Activated CD4-positive, alpha-beta T cell treated with anti-CD3 and anti-CD28 coated beads, Interleukin-2, amount 50 U/mL, for 4 hours (primary cell): ENCODE results near the gene VWA3B.
"Not testable (repeated sequence)": the region's sequence is repeated elsewhere in the genome, so short reads cannot be mapped to it uniquely, and the experiment has no call there.

Experiments
- DNase-seq, 2 experiments: peaks; one replicate each; pipeline ENCODE4 v3.0.0-alpha.2; 2020

The VWA3B gene

DNA sequence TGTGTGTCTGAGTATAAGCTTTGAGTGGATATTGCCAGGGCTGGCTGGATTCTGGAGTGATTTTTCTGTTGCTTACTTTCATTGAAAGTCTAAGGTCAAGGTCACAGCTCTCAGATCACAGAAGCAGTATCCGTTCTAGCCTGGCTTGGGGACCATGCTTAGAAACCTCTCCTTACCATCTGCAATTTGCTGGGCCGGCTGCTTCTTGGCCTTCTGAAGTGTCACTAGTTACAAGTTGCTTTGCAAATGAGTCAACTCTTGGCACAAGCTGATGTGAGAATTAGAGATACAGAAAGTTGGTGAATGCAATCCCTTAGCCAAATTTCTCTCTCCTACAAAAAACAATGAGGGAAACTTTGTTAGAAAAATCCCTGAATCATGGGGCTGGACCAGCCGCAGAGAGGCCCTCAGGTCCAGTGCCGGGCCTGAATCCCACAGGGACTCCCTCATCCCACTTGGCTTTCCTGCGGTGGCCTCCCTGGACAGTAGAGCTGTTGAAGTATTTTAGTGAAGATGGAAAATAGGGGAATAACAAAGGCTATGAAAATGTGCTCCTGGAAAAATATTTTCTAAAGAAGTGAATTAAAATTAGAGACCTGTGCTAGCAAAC lies 166.6 kb downstream of the VWA3B start:
- DNase-seq: no peak

DNA sequence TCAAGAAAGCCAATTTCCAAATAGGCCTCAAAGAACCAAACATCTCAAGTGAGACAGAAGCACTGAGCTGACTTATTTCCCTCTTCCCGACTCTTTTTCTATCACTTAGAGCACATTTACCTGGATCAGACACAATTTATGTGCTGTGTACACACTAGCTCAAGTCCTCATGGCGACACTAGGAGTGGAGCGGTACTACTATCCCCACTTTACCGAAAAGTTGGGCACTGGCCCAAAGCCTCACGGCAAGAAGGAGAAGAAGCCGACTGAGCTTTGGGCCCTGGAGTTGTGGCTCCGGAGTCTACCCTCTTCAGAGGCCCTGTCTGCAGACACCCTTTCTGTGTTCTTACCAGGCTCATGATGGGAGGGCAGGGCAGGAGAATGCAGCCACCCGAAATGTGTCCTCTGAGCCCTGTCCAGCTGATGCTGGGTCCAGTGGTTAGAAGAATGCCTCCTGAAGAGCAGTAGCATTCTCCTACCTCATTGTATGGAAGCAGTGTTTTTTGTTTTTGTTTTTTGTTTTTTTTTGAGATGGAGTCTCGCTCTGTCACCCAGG lies 167.6 kb downstream of the VWA3B start:
- no peak for DNase-seq

DNA sequence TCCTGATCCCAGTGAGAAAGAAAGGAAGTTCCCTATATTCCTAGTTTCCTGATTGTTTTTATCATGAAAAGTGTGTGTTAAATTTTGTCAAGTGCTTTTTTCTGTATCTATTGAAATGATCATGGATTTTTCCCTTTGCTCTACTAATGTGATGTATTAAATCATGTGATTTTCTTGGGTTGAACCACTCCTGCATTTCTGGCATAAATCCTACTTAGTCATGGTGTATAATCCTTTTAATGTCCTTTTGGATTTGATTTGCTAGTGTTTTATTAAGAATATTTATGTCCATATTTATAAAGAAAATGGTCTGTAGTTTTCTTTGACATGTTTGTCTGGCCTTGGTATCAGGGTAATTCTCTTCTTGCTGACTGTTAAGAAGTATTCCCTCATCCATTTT lies 171.9 kb downstream of the VWA3B start:
- no peak for DNase-seq

DNA sequence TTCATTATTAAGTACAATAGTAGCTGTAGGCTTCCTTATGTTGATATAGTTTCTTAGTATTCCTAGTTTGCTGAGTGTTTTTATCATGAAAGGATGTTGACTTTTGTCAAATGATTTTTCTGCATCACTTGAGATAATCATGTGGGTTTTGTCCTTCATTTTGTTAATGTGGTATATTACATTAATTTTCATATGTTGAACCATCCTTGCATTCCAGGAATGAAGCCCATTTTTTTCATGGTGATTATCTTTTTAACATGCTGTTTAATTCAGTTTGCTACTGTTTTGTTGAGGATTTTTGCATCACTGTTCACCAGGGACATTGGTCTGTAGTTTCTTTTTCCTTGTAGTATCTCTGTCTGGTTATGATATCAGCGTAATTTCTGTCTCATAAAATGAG lies 176.4 kb downstream of the VWA3B start:
- DNase-seq: no peak

DNA sequence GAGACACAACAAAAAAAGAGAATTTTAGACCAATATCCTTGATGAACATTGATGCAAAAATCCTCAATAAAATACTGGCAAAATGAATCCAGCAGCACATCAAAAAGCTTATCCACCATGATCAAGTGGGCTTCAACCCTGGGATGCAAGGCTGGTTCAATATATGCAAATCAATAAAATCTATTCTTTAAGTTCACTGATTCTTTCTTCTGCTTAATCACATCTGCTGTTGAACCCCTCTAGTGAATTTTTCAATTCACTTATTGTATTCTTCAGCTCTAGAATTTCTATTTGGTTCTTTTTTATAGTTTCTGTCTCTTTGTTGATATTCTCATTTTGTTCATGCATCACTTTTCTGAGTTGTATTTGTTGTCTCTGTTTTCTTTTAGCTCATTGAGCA lies 181.3 kb downstream of the VWA3B start:
- DNase-seq: not testable (repeated sequence)

DNA sequence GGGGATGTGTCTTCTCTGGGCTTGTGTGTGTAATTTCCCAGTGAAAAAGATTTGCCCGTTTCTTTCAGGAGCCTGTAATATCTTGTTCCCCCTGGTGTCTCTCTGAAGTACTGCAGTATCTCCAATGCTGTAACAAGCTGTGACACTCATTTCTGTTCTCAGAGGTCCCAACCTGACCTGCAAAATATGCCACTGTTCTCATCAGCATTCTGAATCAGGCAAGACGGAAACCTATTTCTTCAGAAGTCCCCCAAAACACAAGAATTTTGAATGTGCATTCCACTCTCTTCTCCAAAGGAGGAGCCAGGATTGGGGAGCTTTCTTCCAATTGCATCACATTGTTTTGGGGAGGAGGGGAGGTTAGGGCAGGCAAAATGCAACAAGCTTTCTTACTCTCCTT lies 182.3 kb downstream of the VWA3B start:
- DNase-seq: no peak

DNA sequence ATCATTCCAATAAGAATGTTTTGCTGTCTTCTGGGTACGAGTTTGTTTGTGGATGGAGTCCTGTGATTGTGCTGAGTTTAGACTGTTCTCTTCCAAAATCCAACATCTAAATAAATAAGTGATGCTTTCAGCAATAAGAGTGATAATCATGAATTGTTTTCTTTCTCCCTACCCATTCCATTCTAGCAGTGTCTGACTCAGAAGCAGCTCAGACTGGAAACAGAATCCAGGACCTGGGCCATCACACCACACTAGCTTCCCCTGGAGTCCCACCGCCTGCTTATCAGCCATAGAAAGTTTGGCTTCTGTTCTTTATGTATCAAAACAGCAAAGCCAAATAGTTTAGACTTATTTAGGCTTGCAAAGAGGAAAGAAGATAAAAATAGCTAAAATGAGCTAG lies 182.9 kb downstream of the VWA3B start:
- no peak for DNase-seq

DNA sequence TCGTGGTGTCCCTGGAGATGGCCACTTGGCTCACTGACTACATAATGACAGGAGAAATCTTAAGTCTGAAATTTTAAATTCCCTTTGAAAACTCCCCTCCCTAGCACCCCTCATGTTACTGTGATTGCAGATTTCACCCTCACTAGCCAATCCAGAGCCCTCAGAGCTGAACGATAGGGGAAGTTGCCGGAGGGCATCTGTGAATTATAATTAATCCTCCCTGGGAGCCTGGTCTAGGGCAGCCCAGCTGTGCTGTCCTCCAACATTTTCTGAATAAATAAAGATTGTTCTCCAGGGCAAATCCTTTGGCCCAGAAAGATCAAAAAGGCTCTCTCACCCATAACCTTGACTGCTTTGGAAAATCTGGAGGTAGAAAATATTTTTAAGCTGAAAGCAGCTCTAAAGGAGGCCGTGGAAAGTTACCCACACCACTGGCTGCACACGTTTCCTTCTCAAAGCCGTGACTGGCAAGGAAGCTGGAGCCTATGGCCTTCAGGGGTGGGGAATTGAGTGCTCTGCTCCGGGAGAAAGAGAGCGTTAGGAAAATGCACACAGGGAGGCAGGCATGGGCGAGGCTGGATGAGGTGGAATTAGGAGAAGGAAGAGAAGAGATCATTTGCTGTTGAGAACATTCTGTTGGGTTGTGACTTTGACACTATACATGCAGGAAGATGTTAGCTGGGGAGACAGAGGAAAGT lies 190.3 kb downstream of the VWA3B start:
- DNase-seq: no peak

DNA sequence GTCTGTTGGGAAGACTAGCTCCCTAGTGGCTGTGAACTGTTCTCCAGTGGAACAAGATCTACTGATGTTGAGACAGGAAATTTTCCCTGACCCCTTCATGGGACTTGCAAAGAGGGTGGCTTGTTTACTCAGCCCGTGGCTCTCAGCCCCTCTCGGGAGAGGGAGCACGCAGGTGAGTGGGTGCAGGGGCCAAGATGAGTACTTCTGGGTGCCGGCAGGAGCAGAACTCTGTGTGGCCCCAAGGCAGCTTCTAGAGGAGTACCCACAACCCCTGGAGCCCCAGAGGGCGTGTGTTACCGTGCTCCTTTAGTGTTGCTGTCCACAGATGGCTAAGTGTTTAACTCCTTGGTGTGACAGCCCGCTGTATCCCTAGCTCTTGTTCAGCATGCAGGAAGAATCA lies 191.1 kb downstream of the VWA3B start:
- DNase-seq: no peak

DNA sequence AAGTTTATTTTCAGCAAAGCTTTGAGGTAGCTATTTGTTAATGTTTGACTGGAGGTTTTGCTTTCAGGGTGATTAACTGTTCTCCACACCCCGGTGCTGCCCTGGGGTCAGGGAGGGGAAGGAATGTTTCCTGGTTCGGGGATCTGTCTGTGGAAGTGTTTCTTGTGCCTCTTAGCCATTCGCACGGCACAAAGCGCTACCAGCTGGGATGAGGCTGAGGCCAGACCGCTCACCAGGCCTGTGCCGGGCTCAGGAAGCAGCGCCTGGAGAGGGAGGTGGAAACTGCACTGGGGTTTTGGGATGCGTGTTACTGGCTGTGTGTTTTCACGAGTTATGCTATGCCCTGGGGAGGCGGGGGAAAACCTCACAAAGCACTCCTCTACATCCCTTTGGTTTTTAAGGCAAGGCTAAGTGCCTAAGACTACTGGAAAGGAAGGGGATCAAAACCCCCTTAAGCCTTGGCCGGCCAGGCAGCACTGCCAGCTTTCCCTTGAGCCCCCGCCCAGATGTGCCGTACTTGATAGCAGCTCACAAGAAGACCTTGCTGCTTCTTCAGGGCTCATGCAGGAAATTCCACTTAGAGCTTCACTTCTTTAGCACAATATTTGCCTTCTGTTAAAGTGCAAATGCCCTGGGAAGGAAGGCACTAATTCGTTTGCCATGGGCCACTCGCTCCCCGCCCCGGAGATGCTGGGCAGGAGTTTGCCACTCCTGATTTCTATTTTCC lies 193.6 kb downstream of the VWA3B start:
- no peak for DNase-seq

DNA sequence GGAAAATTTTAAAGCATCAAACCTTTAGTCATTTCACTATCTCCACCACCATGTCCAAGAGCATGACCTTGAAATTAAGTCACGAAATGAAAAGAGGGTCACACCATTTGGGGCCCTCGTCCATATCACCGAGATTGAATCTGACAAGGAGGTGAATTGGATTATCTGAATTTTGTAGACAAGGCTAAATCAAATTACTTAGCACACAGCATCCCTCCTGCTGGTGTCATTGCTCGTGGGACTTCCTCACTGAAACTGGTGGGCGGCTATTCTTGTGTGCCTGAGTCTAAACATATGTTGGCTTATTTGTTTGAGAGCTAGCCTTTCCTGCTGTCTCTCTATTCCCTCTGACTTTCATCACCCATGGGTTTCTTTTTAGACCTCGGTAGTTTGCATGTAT lies 194.6 kb downstream of the VWA3B start:
- DNase-seq: no peak

DNA sequence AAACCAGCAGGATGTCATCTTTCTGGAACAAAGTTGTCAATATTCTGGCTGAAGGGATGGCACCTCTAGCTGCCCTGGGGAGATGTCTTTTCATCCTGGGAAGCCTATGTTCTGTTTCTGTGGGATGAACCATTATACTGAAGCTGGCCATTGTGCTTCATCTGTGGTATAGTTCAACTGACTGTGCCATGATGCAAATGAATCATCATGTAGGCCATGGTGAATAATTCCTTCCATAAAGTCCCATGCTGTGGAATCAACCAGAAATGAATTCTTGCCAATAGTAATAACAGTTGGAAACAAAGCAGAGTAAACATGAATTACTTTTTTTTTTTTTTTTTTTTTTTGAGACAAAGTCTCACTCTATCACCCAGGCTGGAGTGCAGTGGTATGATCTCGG lies 195.1 kb downstream of the VWA3B start:
- DNase-seq: no peak

DNA sequence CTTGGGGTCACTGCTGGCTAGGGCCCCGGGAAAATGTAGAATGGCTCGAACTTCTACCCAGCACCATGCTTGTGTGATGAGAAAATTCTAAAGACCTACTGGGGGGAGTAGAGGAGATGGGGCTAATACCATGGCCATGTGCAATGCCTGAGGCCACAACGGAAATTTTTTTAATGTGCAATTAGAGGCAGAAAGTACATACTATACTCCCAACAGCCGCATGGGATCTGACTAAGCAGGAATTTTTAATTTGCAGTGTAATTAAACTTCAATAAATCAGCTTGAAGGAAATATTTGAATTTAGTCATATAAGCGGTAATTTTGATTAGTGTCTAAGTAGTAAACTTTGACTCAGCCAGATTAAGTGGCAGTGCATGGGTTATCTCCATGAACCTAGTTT lies 206.1 kb downstream of the VWA3B start:
- no peak for DNase-seq

DNA sequence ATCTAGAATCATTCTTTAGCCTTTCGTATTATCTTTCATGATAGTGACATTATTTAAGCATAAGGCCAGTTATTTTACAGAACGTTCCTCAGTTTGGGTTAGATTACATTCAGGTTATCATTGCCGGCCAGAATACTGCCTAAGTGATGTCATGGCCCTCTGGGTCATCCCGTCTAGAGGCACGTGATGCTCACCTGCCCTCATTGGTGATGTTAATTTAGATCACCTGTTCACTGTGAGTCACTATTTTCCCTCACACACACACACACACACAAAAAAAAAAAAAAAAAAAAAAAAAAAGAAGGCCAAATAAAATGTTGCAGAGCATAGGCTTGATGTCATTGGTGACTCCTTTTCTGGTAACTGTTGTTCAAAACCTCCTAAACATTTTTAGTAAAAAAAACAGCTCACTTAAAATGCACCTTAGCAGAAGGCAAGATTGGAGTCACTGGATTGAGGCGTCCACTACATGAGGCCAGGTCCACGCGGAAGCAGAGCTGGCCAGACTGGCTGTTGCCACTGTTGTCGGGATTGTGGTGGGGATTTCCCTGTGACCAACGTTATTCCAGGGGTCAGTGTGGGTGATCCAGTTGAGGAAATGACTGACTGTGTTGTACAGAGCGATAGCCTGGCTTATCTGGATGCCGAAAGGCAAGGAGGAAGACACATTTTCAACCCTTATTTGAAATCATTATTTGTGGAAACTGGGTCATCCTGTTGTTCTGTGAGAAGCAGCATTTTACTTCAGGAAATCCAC lies 207.1 kb downstream of the VWA3B start:
- DNase-seq: no peak

DNA sequence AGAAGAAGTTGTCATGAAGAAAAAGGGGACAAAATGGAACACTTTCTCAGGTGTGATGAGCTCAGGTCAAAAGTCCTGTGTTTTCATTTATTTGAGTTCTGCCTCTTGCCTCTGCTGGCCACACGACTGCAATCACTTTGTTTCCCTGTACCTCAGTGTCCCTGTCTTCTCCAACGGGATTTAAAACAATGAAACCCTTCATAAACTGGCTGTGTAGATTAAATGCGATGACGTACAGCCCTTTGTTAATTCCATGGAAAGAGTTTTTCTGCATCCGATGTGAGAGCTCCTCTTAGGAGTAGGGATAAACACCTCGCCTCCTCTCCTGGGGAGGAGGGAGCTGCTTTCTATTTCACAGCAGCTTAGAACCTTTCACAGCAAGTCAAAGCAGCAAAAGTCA lies 207.7 kb downstream of the VWA3B start:
- no peak for DNase-seq

DNA sequence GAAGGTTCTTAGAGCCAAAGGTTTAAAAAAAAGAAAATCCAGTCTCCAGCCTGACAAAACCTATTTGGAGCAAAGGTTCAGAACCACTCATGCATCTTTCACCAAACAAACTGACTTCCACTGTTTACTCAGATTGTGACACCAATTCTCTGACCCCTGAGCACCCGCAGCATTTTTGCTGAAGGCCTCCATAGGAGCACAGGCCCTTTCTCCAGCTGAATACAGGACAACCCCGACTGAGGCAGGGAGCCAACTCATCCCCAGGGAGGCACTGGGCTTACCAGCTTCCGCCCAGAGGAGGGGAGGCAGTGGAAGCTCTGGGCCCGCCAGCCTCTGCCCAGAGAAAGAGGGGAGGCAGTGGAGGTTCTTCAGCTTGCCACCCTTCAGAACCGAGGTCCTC lies 208.3 kb downstream of the VWA3B start:
- no peak for DNase-seq

DNA sequence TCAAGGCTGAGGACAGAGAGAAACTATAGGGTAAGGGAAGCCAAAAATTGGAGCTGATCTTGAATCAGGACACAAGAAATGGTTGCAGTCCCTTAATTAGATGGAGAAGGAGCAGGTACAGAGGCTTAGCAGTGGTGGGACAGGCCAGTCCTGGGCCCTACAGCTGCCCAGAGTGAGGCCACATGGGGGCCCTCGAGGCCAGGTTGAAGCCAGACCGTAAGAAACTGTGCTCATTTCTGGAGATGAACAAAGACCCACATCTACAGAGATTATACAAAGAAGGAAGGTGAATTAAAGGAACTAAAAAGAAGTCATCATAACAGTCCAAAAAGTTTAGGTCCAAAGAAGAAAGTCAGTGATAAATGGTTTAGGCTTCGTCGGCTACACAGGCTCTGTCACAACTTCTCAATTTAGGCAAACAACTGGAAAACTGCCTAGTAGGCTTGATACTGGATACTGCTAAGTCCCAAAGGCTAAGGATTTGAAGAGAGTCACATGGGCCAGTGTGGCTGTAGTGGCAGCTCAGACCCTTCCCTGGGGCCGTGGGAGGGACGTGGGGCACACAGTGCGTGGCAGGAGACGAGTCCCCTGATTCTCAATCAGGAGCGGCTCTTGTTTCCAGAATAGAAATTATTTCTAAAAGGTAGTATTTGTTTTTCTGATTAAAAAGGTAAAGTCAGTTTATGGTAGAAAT lies 208.9 kb downstream of the VWA3B start:
- DNase-seq: no peak

DNA sequence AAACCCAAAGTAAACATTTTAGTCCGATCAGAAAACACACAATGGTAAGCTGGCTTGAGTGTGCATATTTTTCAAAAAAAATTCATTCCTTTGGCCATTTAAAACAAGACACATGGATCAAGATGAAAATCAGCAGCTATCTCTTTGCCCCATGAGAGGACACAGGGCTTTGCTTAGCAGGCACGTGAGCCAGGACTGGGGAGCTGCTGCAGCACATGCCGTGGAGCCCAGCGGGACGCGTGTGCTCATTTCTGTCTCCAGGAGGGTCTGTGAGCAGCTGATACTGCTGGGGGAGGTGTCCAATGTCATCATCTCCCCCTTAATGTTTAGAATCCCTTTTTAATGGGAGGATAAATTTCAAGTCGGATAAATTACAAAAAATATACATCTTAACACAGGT lies 209.5 kb downstream of the VWA3B start:
- no peak for DNase-seq

DNA sequence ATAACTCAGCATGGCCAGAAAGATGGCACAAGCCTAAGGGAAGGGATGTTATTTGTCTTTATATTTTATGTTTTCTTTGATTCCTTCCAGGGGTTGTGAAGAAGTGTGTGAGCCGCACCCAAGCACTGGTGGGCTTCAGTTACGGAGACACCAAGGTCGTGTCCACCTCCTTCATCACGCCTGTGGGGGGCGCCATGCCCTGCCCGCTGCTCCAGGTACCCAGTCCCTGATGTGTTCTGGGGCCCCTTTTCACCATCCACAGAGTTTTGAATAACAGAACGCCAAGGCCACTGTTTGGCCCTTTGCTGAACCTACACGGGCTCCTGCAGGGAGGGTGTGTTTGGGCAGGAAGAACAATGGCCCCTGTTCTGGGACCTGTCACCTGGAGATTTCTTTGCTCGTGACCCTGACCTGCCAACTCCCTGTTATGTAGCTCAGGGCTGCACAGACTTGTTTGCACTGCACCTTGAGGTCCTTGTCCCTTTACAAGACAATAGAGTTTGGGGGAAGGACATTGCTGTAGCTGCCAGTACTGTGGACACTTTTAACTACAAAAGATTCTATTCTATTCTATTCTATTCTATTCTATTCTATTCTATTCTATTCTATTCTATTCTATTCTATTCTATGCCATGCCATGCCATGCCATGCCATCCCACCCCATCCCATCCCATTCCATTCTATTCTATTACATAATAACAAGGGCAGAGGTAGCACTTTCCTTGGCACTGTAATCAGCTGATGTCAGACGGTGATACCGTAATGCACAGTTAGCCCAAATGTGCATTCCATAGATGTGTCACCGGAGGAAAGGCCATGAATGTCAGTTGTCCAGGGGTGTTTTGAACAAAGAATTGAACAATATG lies 211.1 kb downstream of the VWA3B start:
- DNase-seq: no peak

DNA sequence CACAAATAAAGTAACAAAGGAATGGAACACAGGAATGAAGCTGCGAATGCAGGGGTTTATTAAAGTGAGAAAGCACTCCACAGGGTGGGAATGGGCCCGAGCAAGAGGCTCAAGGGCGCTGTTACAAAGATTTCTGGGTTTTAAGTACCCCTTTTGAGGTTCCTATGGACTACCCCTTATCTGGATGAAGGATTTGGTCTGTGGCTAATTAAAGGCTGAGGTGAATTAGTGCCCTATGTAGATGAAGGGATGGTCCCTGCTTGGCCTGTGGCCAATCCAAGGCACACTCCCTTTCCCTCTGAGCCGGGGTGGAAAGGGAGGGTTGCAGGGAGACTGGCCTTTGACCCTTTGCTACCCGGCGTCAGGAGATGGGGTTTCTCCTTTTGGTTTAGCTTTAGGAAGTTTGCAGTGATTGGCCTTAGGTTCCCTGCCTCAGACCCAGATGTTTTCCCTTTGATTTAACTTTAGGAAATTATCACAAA lies 211.8 kb downstream of the VWA3B start:
- no peak for DNase-seq

DNA sequence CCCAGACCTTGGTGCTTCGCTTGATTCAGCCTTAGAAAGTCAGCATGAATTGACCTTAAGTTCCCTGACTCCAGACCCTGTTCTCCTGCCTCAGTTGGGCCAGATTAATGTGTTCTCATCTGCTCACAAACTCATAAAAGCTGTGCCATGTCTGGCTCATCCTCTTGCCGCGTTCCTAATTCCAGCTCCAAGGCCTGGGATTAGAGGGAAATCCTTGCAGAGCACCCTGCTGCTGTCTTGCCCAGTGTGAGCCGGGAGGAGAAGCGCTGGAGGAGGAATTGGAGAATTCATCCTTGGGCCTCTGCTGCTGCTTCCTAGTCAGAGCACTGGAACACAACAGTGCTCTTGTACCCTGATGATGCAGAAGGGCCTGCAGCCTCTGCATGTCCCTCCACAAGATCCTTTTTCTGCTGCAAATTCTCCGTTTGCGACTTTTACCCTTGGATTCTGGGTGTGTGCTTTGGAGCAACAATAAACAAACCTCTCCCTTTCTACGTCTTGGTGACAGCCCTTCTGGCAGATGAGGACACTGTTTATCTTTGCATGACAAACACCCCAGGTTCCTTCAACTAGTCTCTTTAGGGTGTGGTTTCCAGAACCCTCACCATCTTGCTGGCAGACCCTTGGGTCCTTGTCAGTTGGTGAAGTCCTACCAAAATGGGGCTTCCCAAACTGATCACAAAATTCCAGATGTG lies 212.4 kb downstream of the VWA3B start:
- no peak for DNase-seq
